Hippocampal formation (tissue), 2 donors: ENCODE results near the gene PBX4.

ENCODE experiments used
- DNase-seq, 2 donors: peaks; one replicate each; lab custom pipeline; 2025; lab: John Stamatoyannopoulos, UW

The PBX4 gene

DNA sequence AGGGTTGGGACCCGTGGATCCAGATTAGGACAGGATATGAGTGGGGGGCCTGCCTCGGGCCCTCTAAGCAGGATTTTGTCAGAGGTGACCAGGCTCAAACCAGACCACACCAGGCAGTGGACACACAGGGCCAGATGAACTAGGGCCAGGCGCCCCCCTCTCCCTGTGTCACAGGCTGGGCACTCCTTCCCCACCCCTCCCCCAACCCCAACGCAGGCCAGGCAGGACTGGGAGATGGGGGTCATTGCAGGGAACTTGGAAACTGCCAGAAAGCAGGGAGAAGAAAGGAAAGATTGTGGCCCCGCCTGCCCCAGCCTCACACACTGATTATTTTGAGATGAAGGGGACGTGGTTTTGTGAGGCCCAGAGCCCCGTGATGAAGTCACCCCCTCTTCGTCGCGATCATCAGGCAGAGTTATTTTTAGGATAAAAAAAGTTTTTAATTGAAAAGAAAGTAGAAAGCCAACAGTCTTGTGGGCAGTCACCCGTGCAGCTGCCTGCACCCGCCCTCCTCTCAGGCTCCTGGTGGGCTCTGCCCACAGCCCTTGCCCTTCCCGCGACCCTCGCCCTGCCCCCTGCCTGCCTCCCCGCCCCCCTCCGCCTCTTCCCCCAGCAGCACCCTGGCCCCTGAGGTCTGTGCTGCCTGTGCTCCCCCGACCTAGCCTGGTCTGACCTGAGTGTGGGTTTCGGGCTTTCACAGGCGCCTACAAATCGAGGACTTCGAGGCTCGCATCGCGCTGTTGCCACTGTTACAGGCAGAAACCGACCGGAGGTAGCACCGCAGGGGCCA, 91.7 kb downstream of the PBX4 start:
- DNase-seq = peak in 1 of 2 donors; percentile 11

DNA sequence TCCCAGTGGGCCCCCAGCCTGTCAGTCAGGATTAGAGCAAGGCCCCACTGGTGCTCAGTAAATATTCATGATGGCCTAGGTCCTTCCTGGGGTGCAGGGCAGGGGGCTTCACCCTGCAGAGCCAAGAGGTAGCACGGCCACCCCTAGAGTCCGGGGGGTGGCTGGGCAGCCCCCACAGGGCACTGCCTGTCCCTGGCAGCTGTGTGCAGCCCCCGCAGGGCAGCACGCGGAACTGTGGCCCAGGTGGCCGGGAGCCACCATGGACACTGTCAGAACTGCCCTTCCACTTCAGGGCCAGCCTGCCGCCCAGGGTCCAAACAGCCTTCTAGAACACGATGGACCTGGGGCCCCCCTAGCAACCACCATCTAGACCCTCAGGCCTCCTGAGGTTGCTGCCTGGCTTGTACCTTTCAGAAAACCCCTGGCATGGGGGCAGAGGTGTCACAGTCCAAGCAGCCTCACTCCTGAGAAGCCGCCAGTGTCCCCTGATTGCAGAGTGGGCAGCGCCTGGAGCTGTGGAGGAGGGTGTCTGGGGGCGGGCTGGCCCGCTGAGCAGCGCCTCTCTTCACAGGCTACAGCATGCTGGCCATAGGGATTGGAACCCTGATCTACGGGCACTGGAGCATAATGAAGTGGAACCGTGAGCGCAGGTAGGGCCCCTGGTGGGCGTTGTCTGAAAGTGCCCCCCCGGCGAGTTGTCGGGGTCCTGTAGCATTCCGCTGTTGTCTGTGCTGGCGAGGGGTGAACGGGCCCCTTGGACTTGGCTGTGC, 92.7 kb downstream of the PBX4 start:
- no peak for DNase-seq

DNA sequence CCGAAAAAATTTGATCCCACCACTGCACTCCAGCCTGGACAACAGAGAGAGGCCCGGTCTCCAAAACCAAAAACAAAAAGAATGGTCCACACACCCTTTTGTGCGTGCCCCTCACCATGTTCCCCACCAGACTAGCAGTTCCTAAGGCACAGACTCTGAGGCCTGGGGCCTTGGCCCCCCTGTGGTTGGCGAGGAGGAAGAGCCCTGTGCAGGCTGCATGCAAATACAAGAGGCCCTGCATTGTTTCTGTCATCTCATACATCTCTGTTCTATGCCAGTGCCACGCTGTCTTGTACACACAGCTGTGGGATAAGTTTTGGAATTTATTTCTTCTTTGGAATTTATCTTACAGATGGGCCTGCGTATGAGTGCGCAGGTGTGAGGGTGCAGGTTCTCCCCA, 94.4 kb downstream of the PBX4 start:
- DNase-seq = no peak

- no peak for DNase-seq
These were observed 95.3 kb downstream of the PBX4 start for GRCh38 chr19:19523177-19523576.

- DNase-seq = no peak
These were observed 97.5 kb downstream of the PBX4 start for GRCh38 chr19:19520989-19521388.

- DNase-seq = no peak
These were observed 101.3 kb downstream of the PBX4 start for GRCh38 chr19:19517235-19517619.

GRCh38 chr19:19515642-19516519, 102.6 kb downstream of the PBX4 start, which contains the start of gene NDUFA13:
TSS of gene NDUFA13 (plus strand) at chr19:19516225. CDS start at chr19:19516239, 14 bp downstream.
- peak; percentile 72 to 89 for DNase-seq

DNA sequence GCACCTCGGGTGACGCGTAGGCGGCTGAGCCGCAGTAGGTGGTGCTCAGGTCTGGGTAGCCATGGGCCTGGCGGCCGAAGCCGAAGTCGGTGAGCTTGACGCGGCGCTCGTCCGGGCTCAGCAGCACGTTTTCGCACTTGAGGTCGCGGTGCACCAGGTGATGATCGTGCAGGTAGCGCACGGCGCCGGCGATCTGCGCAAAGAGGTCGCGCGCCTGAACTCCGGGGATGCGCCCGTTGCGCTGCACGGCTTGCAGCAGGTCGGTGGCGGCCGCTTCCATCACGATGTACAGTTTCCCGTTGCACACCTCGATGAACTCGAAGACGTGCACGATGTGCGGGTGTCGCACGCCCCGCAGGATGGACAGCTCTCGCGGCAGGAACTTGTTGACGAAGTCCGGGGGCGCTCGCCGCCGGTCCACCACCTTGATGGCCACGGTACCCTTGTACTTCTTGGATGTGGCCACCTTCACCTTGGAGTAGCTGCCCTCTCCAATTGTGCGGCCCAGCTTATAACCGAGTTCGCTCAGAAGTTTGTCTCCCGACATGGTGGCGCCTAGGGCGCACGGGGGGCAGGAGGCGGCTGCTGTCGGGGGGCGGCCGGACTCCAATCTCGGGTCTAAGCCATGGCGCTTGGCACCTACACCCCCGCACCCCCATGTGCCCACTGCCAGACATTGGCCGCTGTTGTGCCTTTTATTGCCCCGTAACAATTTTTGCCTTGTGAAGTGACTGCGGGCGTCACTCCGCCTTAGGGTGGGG, 103.4 kb downstream of the PBX4 start, which contains the start of gene TSSK6:
TSS of gene TSSK6 (minus strand) at position 668 of the 761 bp plus-strand sequence. CDS start at position 547, 121 bp downstream.
- DNase-seq = no peak

- DNase-seq = no peak
These were observed 104.3 kb downstream of the PBX4 start for GRCh38 chr19:19514215-19514657.

DNA sequence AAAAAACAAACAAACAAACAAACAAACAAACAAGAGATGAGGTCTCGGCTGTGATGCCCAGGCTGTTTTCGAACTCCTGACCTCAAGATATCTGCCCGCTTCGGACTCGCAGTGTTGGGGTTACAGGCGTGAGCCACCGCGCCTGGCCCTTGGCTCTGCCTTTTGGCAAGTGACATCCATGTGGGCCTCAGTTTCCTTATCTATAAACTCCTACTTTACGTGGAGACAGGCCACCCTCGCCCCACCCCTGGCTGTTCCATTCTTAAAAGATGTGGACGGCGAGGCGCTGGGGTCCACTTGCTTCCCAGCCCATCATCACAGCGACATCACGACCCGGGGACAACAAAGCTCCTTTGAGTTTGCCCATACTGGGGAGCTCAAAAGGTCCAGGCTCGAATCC, 104.8 kb downstream of the PBX4 start:
- no peak for DNase-seq
